Transverse colon (tissue), 4 donors: ENCODE data around the gene ANXA8L1.
"Not testable (repeated sequence)": the region's sequence is repeated elsewhere in the genome, so short reads cannot be mapped to it uniquely, and the experiment has no call there.

Experiments
- CTCF ChIP-seq, 5 experiments: fragments of 200-600 bp in 3 of 5; fragments of 450-650 bp in 2 of 5; sonication (generic) in 3 of 5; IDR thresholded peaks; 1 replicate in 2 of 5; 2 replicates in 3 of 5; pipeline ENCODE4 v1.5.1; 2016 to 2017; ENCODE audit warnings: antibody characterized with exemption in 5 of 5, inconsistent platforms in 3 of 5, mild to moderate bottlenecking in 2 of 5, moderate library complexity in 1 of 5
- EP300 ChIP-seq: sonication (generic); formaldehyde crosslinking; IDR thresholded peaks from one replicate; pipeline ENCODE4 v1.6.1; 2017; ENCODE audit warnings: antibody characterized with exemption, low read depth
- POLR2A ChIP-seq: fragments of 450-650 bp; IDR thresholded peaks from one replicate; pipeline ENCODE4 v1.6.1; 2016; ENCODE audit warnings: antibody characterized with exemption, mild to moderate bottlenecking, moderate library complexity
- POLR2AphosphoS5 ChIP-seq, 3 donors: sonication (generic); formaldehyde crosslinking; IDR thresholded peaks; one replicate each; pipeline ENCODE4 v1.6.1; 2016; ENCODE audit warnings: antibody characterized with exemption in 3 of 3

GRCh38 chr10:46397767-46398166 is 22.2 kb downstream of the ANXA8L1 start:
- not testable (repeated sequence) for TF ChIP-seq POLR2AphosphoS5 (IDR thresholded peaks at IDR 0.05); CTCF (IDR thresholded peaks at IDR 0.05); EP300; POLR2A
